Mammary epithelial cell (primary cell): ENCODE results near the gene IL5RA.

Experiments
- EZH2 ChIP-seq: IDR thresholded peaks from 2 replicates; pipeline ENCODE4 v1.6.1; 2012; ENCODE audit warnings: low read length, inconsistent platforms, borderline replicate concordance
- TF ChIP-seq, protein P1 (sequence below), 2 donors: IDR thresholded peaks in 1 of 2; conservative IDR thresholded peaks in 1 of 2; 2 replicates each; pipeline ENCODE4 v1.5.1; 2011 to 2012; ENCODE audit warnings: inconsistent platforms in 2 of 2, low read length in 2 of 2, mild to moderate bottlenecking in 2 of 2, control low read depth in 1 of 2, low read depth in 1 of 2; ENCODE audit not compliant: insufficient read depth in 1 of 2; ENCODE audit errors: extremely low read depth in 1 of 2

GRCh38 chr3:3105246-3105645 lies 4.9 kb downstream of the IL5RA start:
- TF ChIP-seq, protein P1, sequence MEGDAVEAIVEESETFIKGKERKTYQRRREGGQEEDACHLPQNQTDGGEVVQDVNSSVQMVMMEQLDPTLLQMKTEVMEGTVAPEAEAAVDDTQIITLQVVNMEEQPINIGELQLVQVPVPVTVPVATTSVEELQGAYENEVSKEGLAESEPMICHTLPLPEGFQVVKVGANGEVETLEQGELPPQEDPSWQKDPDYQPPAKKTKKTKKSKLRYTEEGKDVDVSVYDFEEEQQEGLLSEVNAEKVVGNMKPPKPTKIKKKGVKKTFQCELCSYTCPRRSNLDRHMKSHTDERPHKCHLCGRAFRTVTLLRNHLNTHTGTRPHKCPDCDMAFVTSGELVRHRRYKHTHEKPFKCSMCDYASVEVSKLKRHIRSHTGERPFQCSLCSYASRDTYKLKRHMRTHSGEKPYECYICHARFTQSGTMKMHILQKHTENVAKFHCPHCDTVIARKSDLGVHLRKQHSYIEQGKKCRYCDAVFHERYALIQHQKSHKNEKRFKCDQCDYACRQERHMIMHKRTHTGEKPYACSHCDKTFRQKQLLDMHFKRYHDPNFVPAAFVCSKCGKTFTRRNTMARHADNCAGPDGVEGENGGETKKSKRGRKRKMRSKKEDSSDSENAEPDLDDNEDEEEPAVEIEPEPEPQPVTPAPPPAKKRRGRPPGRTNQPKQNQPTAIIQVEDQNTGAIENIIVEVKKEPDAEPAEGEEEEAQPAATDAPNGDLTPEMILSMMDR (conservative IDR thresholded peaks at IDR 0.05 in 1 of 2, IDR thresholded peaks at IDR 0.05 in 1 of 2; ENCODE audit: extremely low read depth in 1 of 2, insufficient read depth in 1 of 2, low read depth in 1 of 2, low read length in 2 of 2), result no peak
- TF ChIP-seq EZH2, result no peak
